B cell (primary cell): Measurements from ENCODE around the gene LRIG3.

Experiments used
- CTCF ChIP-seq: fragments of 200-600 bp; IDR thresholded peaks from one replicate; pipeline ENCODE4 v1.8.0; 2022; ENCODE audit warnings: antibody characterized with exemption, mild to moderate bottlenecking
- EZH2 ChIP-seq: IDR thresholded peaks from 2 replicates; pipeline ENCODE4 v1.6.1; 2012; ENCODE audit warnings: borderline replicate concordance, low read depth, mild to moderate bottlenecking, moderate library complexity, low read length; ENCODE audit not compliant: insufficient read depth, poor library complexity, severe bottlenecking

GRCh38 chr12:58916161-58916621 lies 4.1 kb downstream of the LRIG3 start:
- TF ChIP-seq CTCF, result no peak
- TF ChIP-seq EZH2, result no peak
